ENCODE results near the gene HAND1. TPM values are rescaled to one million over a fixed set of nuclear protein-coding genes. Genes with fewer than 3 reads are reported as not detected.
"Not testable (repeated sequence)": the region's sequence is repeated elsewhere in the genome, so short reads cannot be mapped to it uniquely, and the experiment has no call there.

HAND1 gene
- total RNA-seq (ENCODE audit: insufficient read depth, low replicate concordance): 2.6 TPM

- DNase-seq (ENCODE audit: low spot score): peak; percentile 95
Observed at GRCh38 chr5:154478224-154478565, at the start of gene HAND1. Gene HAND1, minus strand, starts transcription at chr5:154478227. Its CDS starts 219 bp downstream, at chr5:154478008.

- no peak for DNase-seq (ENCODE audit: low spot score)
Observed at GRCh38 chr5:154526231-154527226, 48.5 kb upstream of the HAND1 start.

GRCh38 chr5:154524859-154525258, 46.8 kb upstream of the HAND1 start:
- no peak for DNase-seq (ENCODE audit: low spot score)

- no peak for DNase-seq (ENCODE audit: low spot score)
Observed at GRCh38 chr5:154524181-154524580, 46.2 kb upstream of the HAND1 start.

GRCh38 chr5:154523709-154524108, 45.7 kb upstream of the HAND1 start:
- peak; percentile 96 for DNase-seq (ENCODE audit: low spot score)

GRCh38 chr5:154523104-154523503, 45.1 kb upstream of the HAND1 start:
- no peak for DNase-seq (ENCODE audit: low spot score)

- DNase-seq (ENCODE audit: low spot score): no peak
Observed at GRCh38 chr5:154522284-154522683, 44.3 kb upstream of the HAND1 start.

GRCh38 chr5:154521756-154522155, 43.7 kb upstream of the HAND1 start:
- DNase-seq (ENCODE audit: low spot score): no peak

GRCh38 chr5:154520861-154521453, 42.9 kb upstream of the HAND1 start:
- peak; percentile 49 for DNase-seq (ENCODE audit: low spot score)

- no peak for DNase-seq (ENCODE audit: low spot score)
Observed at GRCh38 chr5:154519359-154519758, 41.3 kb upstream of the HAND1 start.

GRCh38 chr5:154518438-154518867, 40.4 kb upstream of the HAND1 start:
- DNase-seq (ENCODE audit: low spot score): peak; percentile 60

GRCh38 chr5:154517810-154518437, 39.9 kb upstream of the HAND1 start:
- DNase-seq (ENCODE audit: low spot score): no peak

- DNase-seq (ENCODE audit: low spot score): peak; percentile 28
Observed at GRCh38 chr5:154517181-154517580, 39.2 kb upstream of the HAND1 start.

GRCh38 chr5:154516475-154516874, 38.4 kb upstream of the HAND1 start:
- DNase-seq (ENCODE audit: low spot score): no peak

- not testable (repeated sequence) for DNase-seq (ENCODE audit: low spot score)
Observed at GRCh38 chr5:154515488-154515887, 37.5 kb upstream of the HAND1 start.

GRCh38 chr5:154514331-154514730, 36.3 kb upstream of the HAND1 start:
- DNase-seq (ENCODE audit: low spot score): no peak

GRCh38 chr5:154513669-154514084, 35.6 kb upstream of the HAND1 start:
- no peak for DNase-seq (ENCODE audit: low spot score)

- no peak for DNase-seq (ENCODE audit: low spot score)
Observed at GRCh38 chr5:154511984-154512383, 34.0 kb upstream of the HAND1 start.

GRCh38 chr5:154509784-154510555, 31.9 kb upstream of the HAND1 start:
- peak; percentile 64 for DNase-seq (ENCODE audit: low spot score)

GRCh38 chr5:154508114-154508513, 30.1 kb upstream of the HAND1 start:
- DNase-seq (ENCODE audit: low spot score): no peak

GRCh38 chr5:154506716-154507080, 28.7 kb upstream of the HAND1 start:
- no peak for DNase-seq (ENCODE audit: low spot score)

All from umbilical cord (tissue), 2 donors.